GM12891 (cell line): Measurements from ENCODE around the gene PTPRG.

Experiments used
- DNase-seq: peaks from one replicate; pipeline ENCODE4 v3.0.0; 2011; ENCODE audit warnings: low spot score; ENCODE audit not compliant: insufficient read length
- FAIRE-seq: peaks from 2 replicates; lab custom pipeline; 2011; peaks lifted over from hg19 to GRCh38; lab: Jason Lieb, UNC
- PAX5 ChIP-seq: IDR thresholded peaks from 2 replicates; pipeline ENCODE4 v1.6.1; 2011; ENCODE audit warnings: low read length, moderate library complexity, mild to moderate bottlenecking; ENCODE audit not compliant: insufficient read depth, severe bottlenecking
- POLR2A ChIP-seq: IDR thresholded peaks from 2 replicates; pipeline ENCODE4 v1.6.1; 2011; ENCODE audit warnings: low read depth, low read length, control low read depth
- POLR2AphosphoS5 ChIP-seq: IDR thresholded peaks from 2 replicates; pipeline ENCODE4 v1.6.1; 2011; ENCODE audit warnings: low read depth, low read length, control low read depth
- POU2F2 ChIP-seq: IDR thresholded peaks from 2 replicates; pipeline ENCODE4 v1.6.1; 2011; ENCODE audit warnings: low read depth, mild to moderate bottlenecking, control low read depth, low read length, moderate library complexity
- SPI1 ChIP-seq: IDR thresholded peaks from 2 replicates; pipeline ENCODE4 v1.6.1; 2011; ENCODE audit warnings: low read depth, low read length, control low read depth
- TAF1 ChIP-seq: IDR thresholded peaks from 2 replicates; pipeline ENCODE4 v1.6.1; 2011; ENCODE audit warnings: low read depth, low read length, control low read depth

PTPRG gene

GRCh38 chr3:62128681-62129080, 567.3 kb downstream of the PTPRG start:
- no peak for TF ChIP-seq PAX5
- TF ChIP-seq POLR2A: no peak
- no peak for TF ChIP-seq POLR2AphosphoS5
- TF ChIP-seq POU2F2: no peak
- TF ChIP-seq TAF1: no peak
- no peak for TF ChIP-seq SPI1
- DNase-seq: no peak
- no peak for FAIRE-seq

DNA sequence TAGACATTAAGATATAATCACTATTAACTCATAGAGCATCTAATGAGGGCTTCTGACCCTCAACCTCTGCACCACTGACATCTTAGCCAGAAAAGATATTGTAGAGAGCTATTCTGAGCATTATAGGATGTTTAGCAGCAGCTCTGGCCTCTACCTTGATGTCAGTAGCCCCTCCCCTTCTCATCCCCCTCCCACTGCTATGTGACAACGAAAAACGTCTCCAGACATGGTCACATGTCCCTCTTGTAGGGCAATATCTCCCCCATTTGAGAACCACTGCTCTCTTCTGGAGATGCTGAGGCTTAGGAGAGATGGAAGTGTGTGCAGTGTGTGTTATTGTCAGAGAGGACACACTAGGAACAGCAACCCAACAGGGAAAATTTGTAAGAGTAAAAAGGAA, 569.7 kb downstream of the PTPRG start:
- no peak for FAIRE-seq
- DNase-seq: no peak
- TF ChIP-seq POLR2AphosphoS5 (no peak), POLR2A (no peak), TAF1 (no peak), POU2F2 (no peak), PAX5 (no peak), SPI1 (no peak)

- FAIRE-seq (no peak), DNase-seq (no peak)
- TF ChIP-seq SPI1: no peak
- no peak for TF ChIP-seq POU2F2
- no peak for TF ChIP-seq TAF1
- no peak for TF ChIP-seq PAX5
- no peak for TF ChIP-seq POLR2A
- no peak for TF ChIP-seq POLR2AphosphoS5
Measured at GRCh38 chr3:62131620-62132019, 570.2 kb downstream of the PTPRG start.

- no peak for TF ChIP-seq SPI1
- DNase-seq (no peak), FAIRE-seq (no peak)
Measured at GRCh38 chr3:62132027-62132602, 570.7 kb downstream of the PTPRG start.

- no peak for TF ChIP-seq PAX5
- TF ChIP-seq POLR2AphosphoS5: no peak
- no peak for TF ChIP-seq POLR2A
- no peak for TF ChIP-seq SPI1
- TF ChIP-seq TAF1: no peak
- TF ChIP-seq POU2F2: no peak
- no peak for FAIRE-seq
Measured at GRCh38 chr3:62133015-62133414, 571.6 kb downstream of the PTPRG start.

DNA sequence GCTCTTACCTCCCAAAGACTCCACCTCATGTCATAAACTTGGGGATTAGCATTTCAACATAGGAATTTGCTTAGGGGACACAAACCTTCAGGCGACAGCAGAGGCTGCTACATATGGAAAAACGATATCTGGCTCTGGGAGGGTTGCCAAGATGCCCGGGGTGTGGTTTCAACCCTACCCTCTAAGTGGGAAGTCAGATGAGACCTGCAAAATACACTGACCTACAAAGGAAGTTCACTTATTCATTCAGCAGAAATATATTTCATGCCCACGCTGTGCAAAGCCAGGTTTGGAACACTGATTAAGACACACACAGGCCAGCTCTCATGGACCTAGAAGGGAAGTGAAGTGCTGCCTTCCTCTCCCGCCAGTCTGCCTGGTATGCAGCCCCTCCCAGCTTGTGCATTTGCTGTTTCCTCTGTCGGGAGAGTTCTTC, 572.7 kb downstream of the PTPRG start:
- DNase-seq (no peak), FAIRE-seq (no peak)

More at GRCh38 chr3:62133015-62133414, 571.6 kb downstream of the PTPRG start:
- no peak for DNase-seq

GRCh38 chr3:62135741-62136140, 574.4 kb downstream of the PTPRG start:
- no peak for TF ChIP-seq TAF1
- TF ChIP-seq POU2F2: no peak
- no peak for TF ChIP-seq PAX5
- TF ChIP-seq POLR2AphosphoS5: no peak
- TF ChIP-seq SPI1: no peak
- no peak for TF ChIP-seq POLR2A
- FAIRE-seq: no peak

More for the DNA sequence above, 572.7 kb downstream of the PTPRG start:
- no peak for TF ChIP-seq POLR2AphosphoS5
- no peak for TF ChIP-seq PAX5
- TF ChIP-seq SPI1: no peak
- no peak for TF ChIP-seq POU2F2
- TF ChIP-seq POLR2A: no peak
- no peak for TF ChIP-seq TAF1

GRCh38 chr3:62139957-62140356, 578.6 kb downstream of the PTPRG start:
- DNase-seq: no peak
- TF ChIP-seq POU2F2 (no peak), PAX5 (no peak), POLR2AphosphoS5 (no peak), POLR2A (no peak), TAF1 (no peak), SPI1 (no peak)
- no peak for FAIRE-seq

More at GRCh38 chr3:62135741-62136140, 574.4 kb downstream of the PTPRG start:
- no peak for DNase-seq

DNA sequence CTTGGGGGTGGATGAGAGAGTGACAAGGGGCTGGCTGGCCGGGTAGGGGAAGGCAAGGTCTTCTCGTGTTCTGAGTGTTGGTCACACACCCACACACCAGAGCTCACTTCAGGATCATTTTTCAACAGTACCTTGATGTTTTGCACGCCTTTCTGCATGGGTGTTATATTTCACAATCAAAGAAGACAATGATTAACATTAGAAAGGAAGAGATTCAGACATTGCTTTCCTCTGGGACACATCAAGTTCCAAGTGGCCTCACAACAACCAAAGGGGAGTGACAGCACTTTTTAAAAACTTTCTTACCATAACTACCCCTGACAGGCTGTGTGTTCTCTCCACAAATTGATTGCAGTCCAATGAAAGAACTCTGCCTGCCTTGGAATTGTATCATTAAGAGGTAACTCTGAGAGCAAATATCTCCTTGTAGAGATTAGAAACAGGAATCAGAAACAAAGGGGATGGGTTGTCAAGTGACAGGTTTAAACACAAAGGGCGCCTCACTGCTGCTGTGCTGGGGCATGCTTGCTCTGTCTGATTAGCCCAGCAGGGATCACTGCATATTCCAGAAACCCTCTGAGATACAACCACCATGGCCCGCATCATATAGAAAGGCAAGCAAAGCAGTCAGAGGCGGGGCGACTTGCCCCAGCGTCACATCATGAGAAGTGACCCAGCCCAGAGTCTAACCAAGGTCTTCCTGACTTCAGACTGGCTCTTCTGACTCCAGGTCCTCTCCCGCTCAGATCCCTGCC, 581.1 kb downstream of the PTPRG start:
- no peak for TF ChIP-seq SPI1
- no peak for TF ChIP-seq POLR2AphosphoS5
- TF ChIP-seq POU2F2: no peak
- no peak for TF ChIP-seq TAF1
- no peak for TF ChIP-seq PAX5
- no peak for TF ChIP-seq POLR2A
- FAIRE-seq (no peak), DNase-seq (no peak)

- TF ChIP-seq POU2F2 (no peak), SPI1 (no peak), POLR2AphosphoS5 (no peak), TAF1 (no peak), POLR2A (no peak), PAX5 (no peak)
- FAIRE-seq (no peak), DNase-seq (no peak)
Measured at GRCh38 chr3:62143843-62144450, 582.6 kb downstream of the PTPRG start.
